WERI-Rb-1 (cell line): ENCODE measurements around the gene ID4.

ENCODE experiments used
- DNase-seq: peaks from one replicate; pipeline ENCODE4 v3.0.0-alpha.2; 2020
- H3K27ac ChIP-seq: fragments of 250-450 bp; sonication (Bioruptor Pico); 2 replicates; pipeline ENCODE4 v1.5.1; 2020; ENCODE audit warnings: mild to moderate bottlenecking, moderate library complexity
- H3K27me3 ChIP-seq: fragments of 250-450 bp; sonication (Bioruptor Pico); 2 replicates; pipeline ENCODE4 v1.5.1; 2021; ENCODE audit warnings: mild to moderate bottlenecking, low read depth, moderate library complexity; ENCODE audit not compliant: insufficient read depth, severe bottlenecking
- H3K36me3 ChIP-seq: fragments of 250-450 bp; sonication (Bioruptor Pico); 2 replicates; pipeline ENCODE4 v1.5.1; 2020; ENCODE audit warnings: mild to moderate bottlenecking, moderate library complexity
- H3K4me3 ChIP-seq: 2 replicates; pipeline ENCODE4 v1.5.1; 2011; ENCODE audit warnings: low read depth, mild to moderate bottlenecking, control low read depth, low read length
- H3K9me3 ChIP-seq: fragments of 250-450 bp; sonication (Bioruptor Pico); 2 replicates; pipeline ENCODE4 v1.5.1; 2021; ENCODE audit warnings: mild to moderate bottlenecking, moderate library complexity; ENCODE audit not compliant: severe bottlenecking
- TF ChIP-seq, protein P1 (sequence below): IDR thresholded peaks from 2 replicates; pipeline ENCODE4 v1.5.1; 2011; ENCODE audit warnings: low read depth, mild to moderate bottlenecking, control low read depth, inconsistent platforms, low read length

ID4 gene

DNA sequence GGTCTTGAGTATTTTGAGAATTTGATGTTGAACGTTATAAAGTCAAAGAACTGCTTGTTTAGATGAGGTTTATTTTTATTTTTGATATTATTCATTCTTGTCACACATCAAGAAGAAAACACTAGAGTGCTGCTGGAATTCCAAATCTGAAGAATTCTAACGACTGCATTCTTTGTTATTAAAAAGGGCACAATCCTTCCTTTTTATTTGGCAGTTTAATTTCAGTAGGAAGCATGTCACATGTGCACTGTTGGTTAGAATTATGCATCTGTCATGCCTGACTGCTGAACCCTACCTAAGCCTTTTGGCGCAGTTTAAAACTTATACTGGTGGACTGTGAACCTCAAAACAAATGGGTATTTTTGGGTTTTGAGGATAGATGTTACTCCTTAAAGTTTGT lies 4.0 kb downstream of the ID4 start:
- H3K4me3 ChIP-seq, result no peak overlapping the region
- no peaks in the 10 kb centered on the region for H3K27me3 ChIP-seq
- TF ChIP-seq, protein P1, sequence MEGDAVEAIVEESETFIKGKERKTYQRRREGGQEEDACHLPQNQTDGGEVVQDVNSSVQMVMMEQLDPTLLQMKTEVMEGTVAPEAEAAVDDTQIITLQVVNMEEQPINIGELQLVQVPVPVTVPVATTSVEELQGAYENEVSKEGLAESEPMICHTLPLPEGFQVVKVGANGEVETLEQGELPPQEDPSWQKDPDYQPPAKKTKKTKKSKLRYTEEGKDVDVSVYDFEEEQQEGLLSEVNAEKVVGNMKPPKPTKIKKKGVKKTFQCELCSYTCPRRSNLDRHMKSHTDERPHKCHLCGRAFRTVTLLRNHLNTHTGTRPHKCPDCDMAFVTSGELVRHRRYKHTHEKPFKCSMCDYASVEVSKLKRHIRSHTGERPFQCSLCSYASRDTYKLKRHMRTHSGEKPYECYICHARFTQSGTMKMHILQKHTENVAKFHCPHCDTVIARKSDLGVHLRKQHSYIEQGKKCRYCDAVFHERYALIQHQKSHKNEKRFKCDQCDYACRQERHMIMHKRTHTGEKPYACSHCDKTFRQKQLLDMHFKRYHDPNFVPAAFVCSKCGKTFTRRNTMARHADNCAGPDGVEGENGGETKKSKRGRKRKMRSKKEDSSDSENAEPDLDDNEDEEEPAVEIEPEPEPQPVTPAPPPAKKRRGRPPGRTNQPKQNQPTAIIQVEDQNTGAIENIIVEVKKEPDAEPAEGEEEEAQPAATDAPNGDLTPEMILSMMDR, result no peak
- DNase-seq, result no peak
- H3K27ac ChIP-seq, result no peak overlapping the region
- no peaks in the 10 kb centered on the region for H3K9me3 ChIP-seq
- no peaks in the 10 kb centered on the region for H3K36me3 ChIP-seq

DNA sequence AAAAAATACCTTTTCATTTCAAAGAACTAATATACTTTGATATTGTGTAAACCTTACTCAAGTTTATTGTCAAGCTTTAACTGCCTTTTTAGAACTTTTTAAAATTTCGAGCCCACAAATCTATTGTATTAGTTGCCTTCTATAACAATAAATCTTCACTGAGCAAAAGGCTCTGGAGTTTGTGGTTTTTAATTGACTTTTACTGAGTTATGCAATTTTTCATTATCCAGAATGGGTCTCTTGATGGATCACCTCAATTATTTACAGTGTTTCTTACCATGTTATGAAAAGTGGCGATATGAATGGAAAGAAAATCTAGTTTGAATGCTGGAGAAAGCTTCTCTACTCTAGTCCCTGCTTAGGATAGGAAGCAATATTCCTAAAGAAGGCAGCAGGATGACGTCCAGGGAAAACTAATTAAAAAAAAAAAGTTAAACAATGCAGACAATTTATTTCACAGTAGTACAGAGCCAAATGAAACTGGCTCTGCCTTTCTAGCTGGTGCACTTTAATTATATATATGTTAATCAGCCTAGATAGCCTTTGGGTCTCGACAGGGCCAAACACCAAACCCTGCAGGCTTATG lies 5.0 kb downstream of the ID4 start:
- TF ChIP-seq, protein P1, result no peak
- Histone ChIP-seq H3K36me3 (no peaks in the 10 kb centered on the region), H3K27ac (no peak overlapping the region), H3K4me3 (no peak overlapping the region), H3K9me3 (no peaks in the 10 kb centered on the region), H3K27me3 (no peaks in the 10 kb centered on the region)
- no peak for DNase-seq

DNA sequence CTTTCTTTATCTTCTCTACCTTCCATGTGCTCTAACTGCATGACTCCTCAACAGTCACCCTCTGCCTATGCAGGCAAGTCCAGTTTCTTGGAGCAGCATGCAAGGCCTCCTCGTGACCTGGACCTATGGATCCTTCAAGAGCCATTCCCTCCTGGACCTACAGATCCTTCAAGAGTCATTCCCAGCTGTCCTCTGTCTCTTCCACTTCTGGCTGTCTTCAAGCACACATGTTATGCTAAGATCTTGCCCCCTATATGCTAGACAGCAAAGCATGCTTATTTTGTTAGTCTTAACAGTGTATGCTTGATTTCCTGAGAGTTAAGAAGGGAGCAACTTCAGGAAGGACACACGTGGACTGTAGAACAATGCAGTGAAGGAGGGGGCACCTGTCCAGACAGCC lies 7.5 kb downstream of the ID4 start:
- Histone ChIP-seq H3K27me3 (no peaks in the 10 kb centered on the region), H3K9me3 (no peaks in the 10 kb centered on the region), H3K27ac (no peak overlapping the region), H3K36me3 (no peaks in the 10 kb centered on the region), H3K4me3 (no peak overlapping the region)
- no peak for DNase-seq
- TF ChIP-seq, protein P1, result no peak

DNA sequence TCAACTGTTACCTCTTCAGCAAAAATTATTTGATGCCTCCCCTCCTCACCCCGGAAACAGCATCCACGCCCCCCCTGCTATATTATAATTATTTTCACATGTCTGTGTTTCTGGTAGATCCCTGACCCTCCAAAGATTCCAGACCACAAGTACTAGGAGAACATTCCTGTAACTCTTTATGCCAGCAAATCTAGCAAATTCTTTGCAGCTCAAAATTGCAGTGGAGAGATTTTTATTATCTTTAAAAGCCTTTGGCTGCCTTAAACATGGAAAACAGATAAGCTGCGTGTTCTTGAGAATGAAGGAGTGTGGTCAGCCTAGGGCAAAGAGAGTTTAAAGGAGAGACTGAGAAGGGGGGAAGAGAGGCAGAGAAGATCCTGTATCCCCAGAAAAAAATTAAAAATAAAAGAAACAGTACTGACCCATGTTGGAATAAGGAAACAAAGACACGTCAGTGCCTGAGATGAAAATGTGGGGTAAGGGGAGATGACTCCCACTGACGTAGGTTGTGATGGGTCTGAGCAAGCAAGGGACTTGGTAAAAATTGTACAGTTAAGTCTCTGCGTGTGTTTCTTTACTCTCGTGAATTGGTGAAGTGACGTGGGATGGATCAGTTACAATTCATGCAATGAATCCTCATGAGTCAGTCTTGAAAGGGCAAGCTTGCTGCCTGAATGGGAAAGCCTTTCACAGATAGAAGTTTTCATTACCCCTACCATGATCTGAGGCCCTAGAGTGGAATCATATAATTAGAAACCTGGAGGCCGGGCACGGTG lies 8.3 kb downstream of the ID4 start:
- Histone ChIP-seq H3K36me3 (no peaks in the 10 kb centered on the region), H3K27ac (no peak overlapping the region), H3K4me3 (no peak overlapping the region), H3K27me3 (no peaks in the 10 kb centered on the region), H3K9me3 (no peaks in the 10 kb centered on the region)
- TF ChIP-seq, protein P1, result no peak
- no peak for DNase-seq

DNA sequence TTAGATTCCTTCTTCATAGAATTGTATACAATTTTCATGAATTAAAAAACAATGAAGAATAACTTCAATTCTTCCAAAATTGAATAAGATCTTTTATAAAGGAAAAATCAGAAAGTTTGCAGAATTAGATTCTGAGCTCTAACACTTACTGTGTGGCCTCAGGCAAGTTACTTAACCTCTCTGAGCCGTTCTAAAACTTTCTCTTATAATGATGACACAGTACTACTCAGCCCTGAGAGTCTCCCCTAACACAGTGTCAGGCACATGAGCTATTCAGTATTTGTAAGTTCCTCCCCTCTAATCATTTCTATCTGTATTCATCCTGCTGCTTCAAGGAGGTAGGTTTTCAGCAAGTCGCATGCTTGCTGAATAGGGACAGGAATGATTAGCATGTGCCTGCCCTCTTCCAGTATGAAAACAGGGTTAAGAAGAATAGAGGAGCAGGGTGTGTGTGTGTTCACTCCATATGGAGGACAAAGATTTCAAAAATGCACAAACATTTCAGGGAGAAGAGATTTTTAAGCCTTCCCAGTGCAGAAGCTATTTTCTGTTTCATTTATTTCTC lies 11.4 kb downstream of the ID4 start:
- Histone ChIP-seq H3K27me3 (no peaks in the 10 kb centered on the region), H3K9me3 (no peaks in the 10 kb centered on the region), H3K4me3 (no peak overlapping the region), H3K36me3 (no peaks in the 10 kb centered on the region), H3K27ac (no peak overlapping the region)
- TF ChIP-seq, protein P1, result no peak
- no peak for DNase-seq
